H1 (cell line): ENCODE measurements around the gene IVNS1ABP. TPM values are rescaled to one million over a fixed set of nuclear protein-coding genes. Genes with fewer than 3 reads are reported as not detected.
A peak's percentile ranks its signal among the peaks of the same experiment; 100 is the strongest.

Experiments used
- ASH2L ChIP-seq: fragments of 200-600, 300-600 bp; sonication (generic); IDR thresholded peaks from one replicate; pipeline ENCODE4 v1.7.1; 2017; ENCODE audit warnings: low read length
- BRCA1 ChIP-seq: IDR thresholded peaks from 2 replicates; pipeline ENCODE4 v1.6.1; 2012; ENCODE audit warnings: low read depth, low read length, improper control_type of control experiment
- CTBP2 ChIP-seq: IDR thresholded peaks from 2 replicates; pipeline ENCODE4 v1.7.0; 2011; ENCODE audit warnings: borderline replicate concordance, mild to moderate bottlenecking, moderate library complexity, mixed read lengths, low read length; ENCODE audit not compliant: insufficient read depth, insufficient read length
- EGR1 ChIP-seq: IDR thresholded peaks from 2 replicates; pipeline ENCODE4 v1.6.1; 2011; ENCODE audit warnings: low read depth, low read length, borderline replicate concordance
- PHF8 ChIP-seq: fragments of 200-600 bp; sonication (generic); conservative IDR thresholded peaks from 2 replicates; pipeline ENCODE4 v1.7.1; 2012; ENCODE audit warnings: low read depth, mild to moderate bottlenecking, inconsistent platforms, low read length, moderate library complexity
- POLR2AphosphoS5 ChIP-seq: IDR thresholded peaks from 2 replicates; pipeline ENCODE4 v1.6.1; 2011; ENCODE audit warnings: low read depth, low read length
- RBBP5 ChIP-seq: IDR thresholded peaks from 2 replicates; pipeline ENCODE4 v1.7.1; 2012; ENCODE audit warnings: low read depth, mild to moderate bottlenecking, inconsistent platforms, low read length, moderate library complexity, borderline replicate concordance
- RXRA ChIP-seq: IDR thresholded peaks from 2 replicates; pipeline ENCODE4 v1.6.1; 2011; ENCODE audit warnings: low read depth, mild to moderate bottlenecking, low read length, moderate library complexity; ENCODE audit not compliant: insufficient read depth
- SAP30 ChIP-seq: fragments of 300-600 bp; sonication (generic); IDR thresholded peaks from 2 replicates; pipeline ENCODE4 v1.7.1; 2012; ENCODE audit warnings: low read length, moderate library complexity, mild to moderate bottlenecking, inconsistent platforms; ENCODE audit not compliant: insufficient read depth, insufficient replicate concordance
- SIRT6 ChIP-seq: IDR thresholded peaks from one replicate; pipeline ENCODE4 v1.7.1; 2012; ENCODE audit warnings: low read length, inconsistent platforms
- SP2 ChIP-seq: IDR thresholded peaks from 2 replicates; pipeline ENCODE4 v1.6.1; 2012; ENCODE audit warnings: mild to moderate bottlenecking, low read length, inconsistent platforms
- TAF7 ChIP-seq: optimal IDR thresholded peaks from 2 replicates; pipeline ENCODE3; 2011; ENCODE audit warnings: low read depth, mild to moderate bottlenecking, inconsistent platforms, low read length, moderate library complexity, borderline replicate concordance
- polyA plus RNA-seq, 7 experiments: library from polyadenylated mRNA; depleted of rRNA in 3 of 7; stranded (reverse) in 5 of 7; unstranded in 2 of 7; fragments of >200 nt in 5 of 7; fragments of 200-250 nt in 2 of 7; gene quantifications; 1 replicate in 5 of 7; 2 replicates in 1 of 7; 4 replicates in 1 of 7; pipeline versions ENCODE4 v1.2.1 to v1.2.3, GENCODE V29; 2011 to 2013; ENCODE audit warnings: missing spikeins in 2 of 7, mixed read lengths in 2 of 7
- total RNA-seq: library from RNA; stranded (reverse); fragmentation: NEBNext Ultra II Directional; extraction: Animal tissue kit (Norgen Biotek cat#: 25700); gene quantifications from 2 replicates; pipeline ENCODE4 v1.2.1, GENCODE V29; 2021
- TF ChIP-seq, protein P1 (sequence below): IDR thresholded peaks from 2 replicates; pipeline ENCODE4 v1.6.1; 2012; ENCODE audit warnings: inconsistent platforms
- TF ChIP-seq, protein P2 (sequence below), 3 experiments: IDR thresholded peaks; 1 replicate in 2 of 3; 2 replicates in 1 of 3; pipeline versions ENCODE4 v1.5.1 to v1.6.1; 2011; ENCODE audit warnings: low read length in 3 of 3, mild to moderate bottlenecking in 3 of 3, inconsistent platforms in 2 of 3, low read depth in 1 of 3, moderate library complexity in 1 of 3; ENCODE audit not compliant: insufficient read depth in 1 of 3; ENCODE audit errors: control extremely low read depth in 1 of 3

The IVNS1ABP gene
- total and polyA plus RNA-seq, 2 of the 8 experiments (the other 6 are each of a cell fraction or from before 2014, with no cell fraction given), result 65.9 to 189 TPM

DNA sequence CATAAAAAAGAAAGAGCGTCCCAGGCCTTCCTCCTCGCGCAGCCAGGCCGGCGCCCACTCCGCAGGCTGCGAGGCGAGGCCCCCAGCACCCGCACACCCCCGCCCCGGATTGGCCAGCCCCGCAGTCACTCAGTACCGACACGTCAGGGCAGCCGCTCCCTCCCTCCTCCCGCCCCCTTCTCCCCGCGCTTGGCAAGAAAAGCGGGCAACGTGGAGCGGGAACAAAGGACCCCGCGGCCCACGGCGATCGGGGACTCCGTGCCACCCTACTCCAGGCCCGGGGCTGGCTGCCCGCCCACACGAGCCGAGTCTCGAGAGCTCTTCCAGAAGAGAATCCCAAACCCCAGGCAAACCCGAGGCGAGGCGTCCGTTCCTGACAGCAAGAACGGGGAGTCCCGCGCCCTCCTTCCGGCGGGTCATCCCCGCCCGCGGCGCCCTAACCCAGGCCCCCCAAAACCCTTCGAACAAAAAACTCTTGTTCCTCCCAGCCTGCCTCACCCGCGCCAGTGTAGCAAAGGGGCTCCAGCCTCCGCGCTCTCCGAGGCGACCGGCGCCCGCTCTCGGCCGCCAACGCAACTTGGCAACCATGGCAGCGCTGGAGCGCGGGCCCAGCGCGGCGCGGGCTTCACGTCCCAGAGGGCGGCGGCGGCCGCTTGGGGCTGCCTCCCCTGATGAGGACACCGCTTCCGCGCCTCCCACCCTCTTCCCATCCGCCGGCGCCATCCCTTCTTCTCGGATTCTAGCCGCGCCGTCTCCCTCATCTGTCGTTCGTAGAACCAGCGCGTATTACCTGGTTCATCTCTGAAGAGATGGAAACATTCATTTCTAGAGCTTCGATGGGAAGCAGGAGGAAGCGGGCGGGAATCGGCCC, 645 bp downstream of the IVNS1ABP start (continued):
- TF ChIP-seq CTBP2 (no peak), RXRA (no peak), SP2 (peak; percentile 44), TAF7 (peak; percentile 40), PHF8 (peak; percentile 34), SAP30 (no peak), BRCA1 (no peak), ASH2L (peak; percentile 84), EGR1 (no peak), POLR2AphosphoS5 (peak; percentile 90; the same call in 1 of the 2 replicates), RBBP5 (peak; percentile 73; the same call in 1 of the 2 replicates), SIRT6 (no peak)
- TF ChIP-seq, protein P1, sequence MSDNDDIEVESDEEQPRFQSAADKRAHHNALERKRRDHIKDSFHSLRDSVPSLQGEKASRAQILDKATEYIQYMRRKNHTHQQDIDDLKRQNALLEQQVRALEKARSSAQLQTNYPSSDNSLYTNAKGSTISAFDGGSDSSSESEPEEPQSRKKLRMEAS, result peak; percentile 87
- TF ChIP-seq, protein P2, sequence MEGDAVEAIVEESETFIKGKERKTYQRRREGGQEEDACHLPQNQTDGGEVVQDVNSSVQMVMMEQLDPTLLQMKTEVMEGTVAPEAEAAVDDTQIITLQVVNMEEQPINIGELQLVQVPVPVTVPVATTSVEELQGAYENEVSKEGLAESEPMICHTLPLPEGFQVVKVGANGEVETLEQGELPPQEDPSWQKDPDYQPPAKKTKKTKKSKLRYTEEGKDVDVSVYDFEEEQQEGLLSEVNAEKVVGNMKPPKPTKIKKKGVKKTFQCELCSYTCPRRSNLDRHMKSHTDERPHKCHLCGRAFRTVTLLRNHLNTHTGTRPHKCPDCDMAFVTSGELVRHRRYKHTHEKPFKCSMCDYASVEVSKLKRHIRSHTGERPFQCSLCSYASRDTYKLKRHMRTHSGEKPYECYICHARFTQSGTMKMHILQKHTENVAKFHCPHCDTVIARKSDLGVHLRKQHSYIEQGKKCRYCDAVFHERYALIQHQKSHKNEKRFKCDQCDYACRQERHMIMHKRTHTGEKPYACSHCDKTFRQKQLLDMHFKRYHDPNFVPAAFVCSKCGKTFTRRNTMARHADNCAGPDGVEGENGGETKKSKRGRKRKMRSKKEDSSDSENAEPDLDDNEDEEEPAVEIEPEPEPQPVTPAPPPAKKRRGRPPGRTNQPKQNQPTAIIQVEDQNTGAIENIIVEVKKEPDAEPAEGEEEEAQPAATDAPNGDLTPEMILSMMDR (IDR thresholded peaks at IDR 0.05; ENCODE audit: control extremely low read depth in 1 of 3, insufficient read depth in 1 of 3, low read depth in 1 of 3, low read length in 3 of 3), result no peak
